H1 (cell line): ENCODE results near the gene SAT2. TPM values are rescaled to one million over a fixed set of nuclear protein-coding genes. Genes with fewer than 3 reads are reported as not detected.

Experiments used
- EP300 ChIP-seq, 2 experiments: IDR thresholded peaks; 1 replicate in 1 of 2; 2 replicates in 1 of 2; pipeline ENCODE4 v1.6.1; 2011 to 2012; ENCODE audit warnings: low read depth in 2 of 2, low read length in 2 of 2, mild to moderate bottlenecking in 2 of 2, borderline replicate concordance in 1 of 2, inconsistent platforms in 1 of 2, moderate library complexity in 1 of 2
- RAD21 ChIP-seq, 2 experiments: IDR thresholded peaks in 1 of 2; conservative IDR thresholded peaks in 1 of 2; 2 replicates each; pipeline ENCODE4 v1.6.1; 2011; ENCODE audit warnings: low read depth in 2 of 2, low read length in 2 of 2, improper control_type of control experiment in 1 of 2, inconsistent platforms in 1 of 2, mild to moderate bottlenecking in 1 of 2, moderate library complexity in 1 of 2
- RBBP5 ChIP-seq: IDR thresholded peaks from 2 replicates; pipeline ENCODE4 v1.7.1; 2012; ENCODE audit warnings: low read depth, mild to moderate bottlenecking, inconsistent platforms, low read length, moderate library complexity, borderline replicate concordance
- polyA plus RNA-seq, 7 experiments: library from polyadenylated mRNA; depleted of rRNA in 3 of 7; stranded (reverse) in 5 of 7; unstranded in 2 of 7; fragments of >200 nt in 5 of 7; fragments of 200-250 nt in 2 of 7; gene quantifications; 1 replicate in 5 of 7; 2 replicates in 1 of 7; 4 replicates in 1 of 7; pipeline versions ENCODE4 v1.2.1 to v1.2.3, GENCODE V29; 2011 to 2013; ENCODE audit warnings: missing spikeins in 2 of 7, mixed read lengths in 2 of 7
- total RNA-seq: library from RNA; stranded (reverse); fragmentation: NEBNext Ultra II Directional; extraction: Animal tissue kit (Norgen Biotek cat#: 25700); gene quantifications from 2 replicates; pipeline ENCODE4 v1.2.1, GENCODE V29; 2021
- TF ChIP-seq, protein P1 (sequence below): IDR thresholded peaks from 2 replicates; pipeline ENCODE4 v1.6.1; 2012; ENCODE audit warnings: low read length, inconsistent platforms

SAT2 gene
- total and polyA plus RNA-seq, 2 of the 8 experiments (the other 6 are each of a cell fraction or from before 2014, with no cell fraction given): 36.4 to 72.3 TPM

DNA sequence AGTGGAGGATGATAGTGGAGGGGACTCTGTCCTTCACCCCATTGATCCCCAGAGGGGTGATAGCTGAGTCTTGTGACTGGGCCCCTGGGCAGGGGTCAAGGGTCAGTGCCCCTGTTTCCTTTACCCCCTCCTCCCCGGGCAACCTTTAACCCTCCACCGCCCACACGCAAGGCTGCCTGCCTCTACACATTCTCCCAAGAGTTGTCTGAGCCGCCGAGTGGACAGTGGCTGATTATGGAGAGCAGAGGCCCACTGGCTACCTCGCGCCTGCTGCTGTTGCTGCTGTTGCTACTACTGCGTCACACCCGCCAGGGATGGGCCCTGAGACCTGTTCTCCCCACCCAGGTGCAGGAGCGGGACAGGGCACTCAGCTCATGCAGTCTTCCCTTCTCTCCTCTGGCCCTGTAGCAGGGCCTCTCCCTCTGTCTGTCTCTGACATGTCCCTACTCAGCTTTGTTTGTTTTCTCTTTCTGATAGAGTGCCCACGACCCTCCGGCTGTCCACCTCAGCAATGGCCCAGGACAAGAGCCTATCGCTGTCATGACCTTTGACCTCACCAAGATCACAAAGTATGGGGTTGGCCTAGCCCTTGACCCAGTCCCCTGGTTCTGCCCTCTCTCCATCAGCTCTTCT, 2.4 kb upstream of the SAT2 start, which contains the start of gene SHBG (continued):
- TF ChIP-seq, protein P1, sequence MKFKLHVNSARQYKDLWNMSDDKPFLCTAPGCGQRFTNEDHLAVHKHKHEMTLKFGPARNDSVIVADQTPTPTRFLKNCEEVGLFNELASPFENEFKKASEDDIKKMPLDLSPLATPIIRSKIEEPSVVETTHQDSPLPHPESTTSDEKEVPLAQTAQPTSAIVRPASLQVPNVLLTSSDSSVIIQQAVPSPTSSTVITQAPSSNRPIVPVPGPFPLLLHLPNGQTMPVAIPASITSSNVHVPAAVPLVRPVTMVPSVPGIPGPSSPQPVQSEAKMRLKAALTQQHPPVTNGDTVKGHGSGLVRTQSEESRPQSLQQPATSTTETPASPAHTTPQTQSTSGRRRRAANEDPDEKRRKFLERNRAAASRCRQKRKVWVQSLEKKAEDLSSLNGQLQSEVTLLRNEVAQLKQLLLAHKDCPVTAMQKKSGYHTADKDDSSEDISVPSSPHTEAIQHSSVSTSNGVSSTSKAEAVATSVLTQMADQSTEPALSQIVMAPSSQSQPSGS: no peak
- no peak for TF ChIP-seq RAD21 (IDR thresholded peaks at IDR 0.05 in 1 of 2, conservative IDR thresholded peaks at IDR 0.05 in 1 of 2; ENCODE audit: low read depth in 2 of 2, low read length in 2 of 2)
- no peak for TF ChIP-seq RBBP5
- TF ChIP-seq EP300 (IDR thresholded peaks at IDR 0.05; ENCODE audit: borderline replicate concordance in 1 of 2, low read depth in 2 of 2, low read length in 2 of 2): no peak
